CD4-positive, alpha-beta T cell treated with Interleukin-4 for 1 hour (primary cell): Measurements from ENCODE around the gene ERAS.
"Not testable (repeated sequence)": the region's sequence is repeated elsewhere in the genome, so short reads cannot be mapped to it uniquely, and the experiment has no call there.

ENCODE experiments used
- DNase-seq, 2 donors: peaks; one replicate each; pipeline ENCODE4 v3.0.0-alpha.2; 2020 to 2022

The ERAS gene

DNA sequence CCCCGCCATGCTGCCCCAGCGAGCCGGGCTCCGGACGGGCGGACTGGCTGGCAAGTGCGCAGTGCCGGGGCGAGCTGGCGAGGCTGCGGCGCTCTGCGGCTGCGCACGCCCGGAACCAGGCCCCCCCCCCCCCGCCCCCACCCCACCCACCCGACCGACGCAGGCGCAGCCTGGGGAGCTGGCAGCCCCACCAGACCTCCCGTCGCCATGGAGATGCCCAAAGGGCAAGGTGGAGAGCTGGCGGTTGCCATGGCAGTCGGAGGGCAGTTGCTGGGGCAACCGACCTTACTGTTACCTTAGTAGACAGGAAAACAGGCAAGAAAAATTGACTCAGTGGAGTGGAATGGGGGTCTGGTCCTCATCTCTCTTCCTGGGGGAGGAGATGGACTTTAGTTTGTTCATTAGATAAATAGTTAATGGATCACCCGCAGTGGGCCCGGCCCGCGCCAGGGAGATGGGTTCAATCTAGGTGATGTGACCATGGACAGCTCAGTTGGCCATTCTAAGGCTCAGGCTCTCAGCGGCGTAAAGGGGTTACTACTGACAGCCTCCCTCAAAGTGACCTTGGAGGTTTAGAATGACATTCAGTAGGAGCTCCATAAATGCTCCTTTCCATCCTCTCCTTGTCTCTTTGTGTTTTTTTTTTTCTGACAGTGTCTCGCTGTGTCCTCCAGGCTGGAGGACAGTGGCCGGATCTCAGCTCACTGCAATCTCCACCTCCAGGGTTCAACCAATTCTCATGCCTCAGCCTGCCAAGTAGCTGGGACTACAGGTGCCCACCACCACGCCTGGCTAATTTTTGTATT is 9.4 kb downstream of the ERAS start, which contains the start of gene PCSK1N:
TSS of gene PCSK1N (minus strand) at position 87 of the 806 bp plus-strand sequence. CDS start at position 9, 78 bp downstream.
- DNase-seq = peak; percentile 55 to 75

DNA sequence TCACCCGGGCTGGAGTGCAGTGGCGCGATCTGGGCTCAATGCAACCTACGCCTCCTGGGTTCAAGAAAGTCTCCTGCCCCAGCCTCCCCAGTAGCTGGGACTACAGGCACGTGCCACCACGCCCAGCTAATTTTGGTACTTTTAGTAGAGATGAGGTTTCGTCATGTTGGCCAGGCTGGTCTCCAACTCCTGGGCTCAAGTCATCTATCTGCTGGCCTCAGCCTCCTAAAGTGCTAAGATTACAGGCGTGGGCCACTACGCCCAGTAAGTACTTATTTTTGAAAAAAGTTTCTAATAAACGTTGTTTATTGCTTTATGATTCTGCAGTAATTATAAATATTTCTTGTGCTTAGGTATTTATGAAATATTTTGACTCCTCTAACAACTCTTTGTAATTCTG is 13.4 kb downstream of the ERAS start:
- no peak for DNase-seq

- peak in 1 of 2 donors; percentile 19 for DNase-seq
These were observed 22.5 kb downstream of the ERAS start for GRCh38 chrX:48848847-48849246.

- no peak for DNase-seq
These were observed 26.5 kb downstream of the ERAS start for GRCh38 chrX:48852857-48853256.

GRCh38 chrX:48853494-48853893 is 27.2 kb downstream of the ERAS start:
- not testable (repeated sequence) for DNase-seq

DNA sequence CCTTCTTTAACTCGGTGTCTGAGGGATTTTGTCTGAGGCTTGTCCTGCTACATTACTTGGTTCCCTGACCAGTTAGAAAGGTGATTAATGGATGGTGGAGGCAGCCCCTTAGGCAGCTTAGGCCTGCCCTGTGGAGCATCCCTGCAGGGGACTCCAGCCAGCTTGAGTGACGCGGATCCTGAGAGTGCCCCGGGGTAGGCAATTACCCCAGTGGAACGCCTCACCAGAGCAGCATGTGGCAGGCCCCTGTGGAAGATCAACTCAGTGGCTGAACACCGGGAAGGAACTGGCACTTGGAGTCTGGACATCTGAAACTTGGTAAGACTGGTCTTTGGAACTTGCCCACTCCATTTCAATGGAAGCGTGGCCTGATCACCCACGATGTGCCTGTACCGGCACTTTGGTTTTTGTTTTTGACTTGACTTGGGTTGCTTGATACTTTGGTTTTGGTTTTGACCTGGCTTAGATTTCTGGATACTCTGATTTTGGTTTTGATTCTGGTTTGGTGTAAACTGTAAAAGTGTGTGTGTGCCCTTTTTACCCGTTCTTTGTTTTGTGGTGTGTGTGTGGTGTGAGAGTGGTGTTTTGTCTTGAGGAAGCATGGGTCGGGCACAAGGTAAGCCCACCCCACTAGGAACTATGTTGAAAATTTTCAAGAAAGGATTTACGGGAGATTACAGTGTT is 27.9 kb downstream of the ERAS start:
- not testable (repeated sequence) for DNase-seq

DNA sequence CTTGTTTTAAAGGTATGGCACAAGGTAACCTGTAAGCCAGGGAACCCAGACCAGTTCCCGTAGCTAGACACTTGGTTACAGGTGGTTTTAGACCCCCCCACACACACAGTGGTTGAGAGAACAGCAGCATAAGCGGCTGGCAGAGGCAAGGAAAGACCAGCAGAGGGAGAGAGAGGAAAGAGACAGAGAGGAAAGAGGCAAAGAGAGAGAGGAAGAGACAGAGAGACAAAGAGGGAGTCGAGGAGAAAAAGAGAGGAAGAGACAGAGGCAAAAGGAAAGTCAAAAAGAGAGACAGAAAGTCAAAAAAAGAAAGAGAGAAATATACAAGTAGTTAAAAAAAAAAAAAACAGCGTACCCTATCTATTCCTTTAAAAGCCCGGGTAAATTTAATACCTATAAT is 28.6 kb downstream of the ERAS start:
- peak in 1 of 2 donors; percentile 26 for DNase-seq

GRCh38 chrX:48864210-48864609 is 37.9 kb downstream of the ERAS start:
- DNase-seq = no peak

GRCh38 chrX:48872017-48872416 is 45.7 kb downstream of the ERAS start:
- DNase-seq = not testable (repeated sequence)

- not testable (repeated sequence) for DNase-seq
These were observed 50.6 kb downstream of the ERAS start for GRCh38 chrX:48876944-48877343.
